Body of pancreas (tissue), 4 donors: Measurements from ENCODE around the gene MDN1. TPM values are rescaled to one million over a fixed set of nuclear protein-coding genes. Genes with fewer than 3 reads are reported as not detected.

Experiments used
- ATAC-seq: fragments of 150-250 bp; one replicate; pipeline ENCODE4 v1.9.1; 2016
- DNase-seq, 4 donors: peaks; one replicate each; pipeline ENCODE4 v3.0.0-alpha.2; 2019
- H3K27ac ChIP-seq, 4 donors: fragments of 200-600 bp; sonication (generic); 1 replicate in 3 of 4; 2 replicates in 1 of 4; pipeline versions ENCODE4 v1.5.1 to v1.6.1; 2016 to 2019; ENCODE audit warnings: mild to moderate bottlenecking in 1 of 4, mixed read lengths in 1 of 4, moderate library complexity in 1 of 4
- H3K27me3 ChIP-seq, 2 donors: fragments of 200-600 bp; sonication (generic); one replicate each; pipeline ENCODE4 v1.6.0; 2016; ENCODE audit warnings: mild to moderate bottlenecking in 1 of 2
- H3K36me3 ChIP-seq, 2 donors: fragments of 200-600 bp; sonication (generic); replicated peaks in 1 of 2; 2 replicates each; pipeline ENCODE4 v1.5.1; 2016; ENCODE audit warnings: low read depth in 2 of 2; ENCODE audit not compliant: insufficient read depth in 1 of 2
- H3K4me1 ChIP-seq: fragments of 200-600 bp; sonication (generic); one replicate; pipeline ENCODE4 v1.6.0; 2016
- H3K4me3 ChIP-seq, 2 donors: fragments of 200-600 bp; sonication (generic); 1 replicate in 1 of 2; 2 replicates in 1 of 2; pipeline ENCODE4 v1.5.1; 2016 to 2019
- H3K9me3 ChIP-seq, 3 donors: fragments of 200-600 bp; sonication (generic); 1 replicate in 2 of 3; 2 replicates in 1 of 3; pipeline ENCODE4 v1.5.1; 2016
- CTCF ChIP-seq, 7 experiments: fragments of 450-650 bp in 4 of 7; fragments of 200-600 bp in 3 of 7; sonication (generic) in 3 of 7; IDR thresholded peaks; one replicate each; pipeline ENCODE4 v1.5.1; 2016 to 2019; ENCODE audit warnings: antibody characterized with exemption in 7 of 7
- POLR2A ChIP-seq, 3 donors: fragments of 450-650 bp; IDR thresholded peaks; one replicate each; pipeline ENCODE4 v1.6.1; 2016; ENCODE audit warnings: antibody characterized with exemption in 3 of 3, mild to moderate bottlenecking in 2 of 3
- WGBS, 2 donors: methylation state at CpG; one replicate each; pipeline ENCODE4 v1.1.5; 2017; 5-methylcytosine and 5-hydroxymethylcytosine counted together
- intact Hi-C: fragments of 100-400 bp; cut with DNase I; formaldehyde crosslinking; loops from one replicate; pipeline ENCODE4 v1.15.1; 2023
- total RNA-seq, 2 donors: library from RNA; depleted of rRNA; stranded (reverse); fragments of >200 nt; gene quantifications; one replicate each; pipeline ENCODE4 v1.1.0, GENCODE V29; 2016

Gene MDN1
- total RNA-seq, 2 donors from 2014 or later = 17.9 to 26.7 TPM

- intact Hi-C loops = loop anchor here (5.0 to 10.0 kb wide), 2 partner anchors 174 to 627 kb away; no protein-coding TSS in a partner anchor
- no peak for TF ChIP-seq CTCF (IDR thresholded peaks at IDR 0.05)
- no peak for TF ChIP-seq POLR2A (IDR thresholded peaks at IDR 0.05)
These were observed 207.9 kb downstream of the MDN1 start for GRCh38 chr6:89611666-89612065.

GRCh38 chr6:89610149-89610642, 209.4 kb downstream of the MDN1 start:
- Histone ChIP-seq H3K36me3 (no peaks in the 10 kb centered on the region), H3K4me3 (no peak overlapping the region), H3K4me1 (no peaks in the 10 kb centered on the region), H3K9me3 (no peaks in the 10 kb centered on the region), H3K27ac (no peak overlapping the region), H3K27me3 (no peaks in the 10 kb centered on the region)
- 31 to 37% methylated on average over 11 of the region's 11 CpGs for WGBS, 2 donors
- DNase-seq (peak; percentile 66 to 77 (median 70)), ATAC-seq (peak; percentile 58)
- intact Hi-C loops = loop anchor here (5.0 to 10.0 kb wide), 2 partner anchors 173 to 625 kb away; no protein-coding TSS in a partner anchor
- TF ChIP-seq CTCF (IDR thresholded peaks at IDR 0.05) (peak; percentile 60 to 86 (median 81)), POLR2A (IDR thresholded peaks at IDR 0.05) (no peak)

More at GRCh38 chr6:89611666-89612065, 207.9 kb downstream of the MDN1 start:
- ATAC-seq = no peak
- no peaks in the 10 kb centered on the region for H3K9me3 ChIP-seq
- no peaks in the 10 kb centered on the region for H3K36me3 ChIP-seq
- DNase-seq = no peak
- H3K4me3 ChIP-seq = no peak overlapping the region
- H3K27ac ChIP-seq = no peak overlapping the region
- no peaks in the 10 kb centered on the region for H3K27me3 ChIP-seq
- H3K4me1 ChIP-seq = no peaks in the 10 kb centered on the region

- Histone ChIP-seq H3K27me3 (no peaks in the 10 kb centered on the region), H3K4me1 (no peaks in the 10 kb centered on the region), H3K27ac (no peak overlapping the region), H3K9me3 (no peaks in the 10 kb centered on the region), H3K36me3 (no peaks in the 10 kb centered on the region), H3K4me3 (no peak overlapping the region)
- DNase-seq (no peak), ATAC-seq (no peak)
- no peak for TF ChIP-seq POLR2A (IDR thresholded peaks at IDR 0.05)
- TF ChIP-seq CTCF (IDR thresholded peaks at IDR 0.05) = no peak
- WGBS, 2 donors = 66 to 82% methylated on average over 5 of the region's 5 CpGs
- intact Hi-C loops = no loop called here
These were observed 213.7 kb downstream of the MDN1 start for GRCh38 chr6:89605861-89606260.

- intact Hi-C loops = no loop called here
- WGBS, 2 donors = 83 to 85% methylated on average over 5 of the region's 5 CpGs
- H3K4me1 ChIP-seq = no peaks in the 10 kb centered on the region
- no peaks in the 10 kb centered on the region for H3K9me3 ChIP-seq
- no peak for DNase-seq
- no peak overlapping the region for H3K27ac ChIP-seq
- no peak for ATAC-seq
- H3K4me3 ChIP-seq = no peak overlapping the region
- H3K27me3 ChIP-seq = no peaks in the 10 kb centered on the region
- H3K36me3 ChIP-seq = no peaks in the 10 kb centered on the region
- no peak for TF ChIP-seq CTCF (IDR thresholded peaks at IDR 0.05)
- no peak for TF ChIP-seq POLR2A (IDR thresholded peaks at IDR 0.05)
These were observed 214.9 kb downstream of the MDN1 start for GRCh38 chr6:89604653-89605052.

- TF ChIP-seq POLR2A (IDR thresholded peaks at IDR 0.05) (no peak), CTCF (IDR thresholded peaks at IDR 0.05) (no peak)
- H3K36me3 ChIP-seq = no peaks in the 10 kb centered on the region
- no peak overlapping the region for H3K27ac ChIP-seq
- DNase-seq (no peak), ATAC-seq (no peak)
- no peaks in the 10 kb centered on the region for H3K27me3 ChIP-seq
- H3K9me3 ChIP-seq = no peaks in the 10 kb centered on the region
- intact Hi-C loops = no loop called here
- no peaks in the 10 kb centered on the region for H3K4me1 ChIP-seq
- H3K4me3 ChIP-seq = no peak overlapping the region
- 92 to 96% methylated on average over 6 of the region's 6 CpGs for WGBS, 2 donors
These were observed 217.4 kb downstream of the MDN1 start for GRCh38 chr6:89602166-89602565.
